Heart left ventricle (tissue), 13 donors: ENCODE results near the gene BNC2.

Experiments used
- CTCF ChIP-seq, 12 donors: fragments of 200-600 bp; sonication (generic) in 4 of 12; IDR thresholded peaks; one replicate each; pipeline versions ENCODE4 v1.5.0 to v1.8.0; 2018 to 2022; ENCODE audit warnings: antibody characterized with exemption in 12 of 12, mild to moderate bottlenecking in 5 of 12
- POLR2A ChIP-seq, 2 donors: fragments of 450-650 bp; IDR thresholded peaks; one replicate each; pipeline ENCODE4 v1.6.1; 2017; ENCODE audit warnings: antibody characterized with exemption in 2 of 2, mild to moderate bottlenecking in 2 of 2, moderate library complexity in 2 of 2
- donor health status: ischemic (EF 13 %, LVEDD 7.1; RV severe dilation, severe dysfunction).
- donor health status: DM: no; HTN: yes; CAD: no.
- donor health status: DM: no; HTN: no; CAD: no.
- donor health status: ischemic (EF 25% LVEDD 6.9; RV normal size, moderate dysfunction).
- donor health status: ischemic (EF 25% LVEDD 5.7; RV mildly dilated, moderate dysfunction).
- donor health status: ischemic (EF 35%, LVEDD 5.7; RV mildly dilated, moderate dysfunction).
- donor health status: nonischemic (EF 11% LVEDD 7.7; RV severe dilation, severe dysfunction).
- donor health status: DM: yes; HTN: yes; CAD: no.
- donor health status: PGD.
- donor health status: ischemic (EF 29% LVEDD 5.4; RV normal size, mild dysfunction).
- donor health status: nonischemic (EF 23%, LVEDD 6.1; RV moderate dilation, normal function).

- no peak for TF ChIP-seq CTCF (IDR thresholded peaks at IDR 0.05)
- TF ChIP-seq POLR2A (IDR thresholded peaks at IDR 0.05): no peak
These were observed 159.6 kb downstream of the BNC2 start for GRCh38 chr9:16710888-16711287.
